ENCODE results near the gene PCBP3.

Gene PCBP3

GRCh38 chr21:45837936-45838335, 194.4 kb downstream of the PCBP3 start:
- H3K36me3 ChIP-seq = no peaks in the 10 kb centered on the region
- H3K27me3 ChIP-seq = no peaks in the 10 kb centered on the region
- no peak overlapping the region for H3K27ac ChIP-seq
- peaks cover 3% of the 10 kb centered on the region for H3K9me3 ChIP-seq
- TF ChIP-seq, protein P1, sequence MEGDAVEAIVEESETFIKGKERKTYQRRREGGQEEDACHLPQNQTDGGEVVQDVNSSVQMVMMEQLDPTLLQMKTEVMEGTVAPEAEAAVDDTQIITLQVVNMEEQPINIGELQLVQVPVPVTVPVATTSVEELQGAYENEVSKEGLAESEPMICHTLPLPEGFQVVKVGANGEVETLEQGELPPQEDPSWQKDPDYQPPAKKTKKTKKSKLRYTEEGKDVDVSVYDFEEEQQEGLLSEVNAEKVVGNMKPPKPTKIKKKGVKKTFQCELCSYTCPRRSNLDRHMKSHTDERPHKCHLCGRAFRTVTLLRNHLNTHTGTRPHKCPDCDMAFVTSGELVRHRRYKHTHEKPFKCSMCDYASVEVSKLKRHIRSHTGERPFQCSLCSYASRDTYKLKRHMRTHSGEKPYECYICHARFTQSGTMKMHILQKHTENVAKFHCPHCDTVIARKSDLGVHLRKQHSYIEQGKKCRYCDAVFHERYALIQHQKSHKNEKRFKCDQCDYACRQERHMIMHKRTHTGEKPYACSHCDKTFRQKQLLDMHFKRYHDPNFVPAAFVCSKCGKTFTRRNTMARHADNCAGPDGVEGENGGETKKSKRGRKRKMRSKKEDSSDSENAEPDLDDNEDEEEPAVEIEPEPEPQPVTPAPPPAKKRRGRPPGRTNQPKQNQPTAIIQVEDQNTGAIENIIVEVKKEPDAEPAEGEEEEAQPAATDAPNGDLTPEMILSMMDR (IDR thresholded peaks at IDR 0.05) = no peak
- no peaks in the 10 kb centered on the region for H3K4me1 ChIP-seq (ENCODE audit: control insufficient read depth in 1 of 2, insufficient read depth in 1 of 2, low read depth in 1 of 2, low read length in 1 of 2)
- H3K4me3 ChIP-seq (ENCODE audit: low read depth in 1 of 2, low read length in 1 of 2) = no peak overlapping the region

- TF ChIP-seq, protein P1 (IDR thresholded peaks at IDR 0.05) = no peak
These were observed 195.1 kb downstream of the PCBP3 start for GRCh38 chr21:45838634-45839033.

DNA sequence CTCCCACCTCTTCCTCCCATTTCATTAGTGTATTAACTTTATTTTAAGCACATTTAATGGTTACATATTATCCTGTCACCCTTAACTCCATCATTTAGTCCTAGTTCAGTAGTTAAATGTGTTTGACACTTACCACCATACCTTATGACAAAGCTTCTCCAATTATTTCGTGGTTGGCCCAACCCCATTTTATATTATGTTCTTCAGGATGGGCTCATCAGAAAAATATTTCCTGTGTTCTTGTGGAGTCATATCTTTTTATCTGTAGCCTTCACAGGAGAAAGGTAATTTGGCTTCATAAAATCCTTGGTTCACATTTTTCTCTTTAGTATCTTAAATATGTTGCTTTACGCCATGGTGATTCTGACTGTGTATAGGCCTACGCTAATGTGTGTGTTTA, 195.7 kb downstream of the PCBP3 start:
- no peaks in the 10 kb centered on the region for H3K9me3 ChIP-seq
- TF ChIP-seq, protein P1 (IDR thresholded peaks at IDR 0.05) = no peak
- no peaks in the 10 kb centered on the region for H3K27me3 ChIP-seq
- no peaks in the 10 kb centered on the region for H3K4me1 ChIP-seq (ENCODE audit: control insufficient read depth in 1 of 2, insufficient read depth in 1 of 2, low read depth in 1 of 2, low read length in 1 of 2)
- no peak overlapping the region for H3K4me3 ChIP-seq (ENCODE audit: low read depth in 1 of 2, low read length in 1 of 2)
- H3K36me3 ChIP-seq = no peaks in the 10 kb centered on the region
- no peak overlapping the region for H3K27ac ChIP-seq

More at GRCh38 chr21:45838634-45839033, 195.1 kb downstream of the PCBP3 start:
- Histone ChIP-seq H3K27me3 (no peaks in the 10 kb centered on the region), H3K4me1 (ENCODE audit: control insufficient read depth in 1 of 2, insufficient read depth in 1 of 2, low read depth in 1 of 2, low read length in 1 of 2) (no peaks in the 10 kb centered on the region), H3K9me3 (no peaks in the 10 kb centered on the region), H3K36me3 (no peaks in the 10 kb centered on the region), H3K4me3 (ENCODE audit: low read depth in 1 of 2, low read length in 1 of 2) (no peak overlapping the region), H3K27ac (no peak overlapping the region)

DNA sequence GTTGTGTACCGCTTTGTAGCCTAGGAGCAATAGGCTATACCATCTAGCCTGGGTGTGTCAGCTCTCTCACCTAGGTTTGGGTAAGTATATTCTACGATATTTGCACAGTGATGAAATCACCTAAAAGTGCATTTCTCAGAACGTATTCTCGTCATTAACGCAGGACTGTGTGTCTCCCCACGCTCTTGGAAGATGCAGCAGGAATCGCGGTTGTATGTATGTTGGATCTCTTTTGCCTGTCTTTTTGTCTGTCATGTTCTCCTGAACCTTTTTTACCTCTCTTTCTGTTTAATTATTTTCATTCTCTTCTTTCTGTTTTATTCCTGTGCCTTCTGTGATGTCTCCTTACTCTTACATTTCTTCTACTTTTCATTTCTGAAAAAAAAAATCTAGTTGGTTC, 197.5 kb downstream of the PCBP3 start:
- Histone ChIP-seq H3K4me1 (ENCODE audit: control insufficient read depth in 1 of 2, insufficient read depth in 1 of 2, low read depth in 1 of 2, low read length in 1 of 2) (no peaks in the 10 kb centered on the region), H3K9me3 (no peaks in the 10 kb centered on the region), H3K27me3 (no peaks in the 10 kb centered on the region), H3K36me3 (no peaks in the 10 kb centered on the region), H3K27ac (no peak overlapping the region), H3K4me3 (ENCODE audit: low read depth in 1 of 2, low read length in 1 of 2) (no peak overlapping the region)
- TF ChIP-seq, protein P1 (IDR thresholded peaks at IDR 0.05) = no peak

DNA sequence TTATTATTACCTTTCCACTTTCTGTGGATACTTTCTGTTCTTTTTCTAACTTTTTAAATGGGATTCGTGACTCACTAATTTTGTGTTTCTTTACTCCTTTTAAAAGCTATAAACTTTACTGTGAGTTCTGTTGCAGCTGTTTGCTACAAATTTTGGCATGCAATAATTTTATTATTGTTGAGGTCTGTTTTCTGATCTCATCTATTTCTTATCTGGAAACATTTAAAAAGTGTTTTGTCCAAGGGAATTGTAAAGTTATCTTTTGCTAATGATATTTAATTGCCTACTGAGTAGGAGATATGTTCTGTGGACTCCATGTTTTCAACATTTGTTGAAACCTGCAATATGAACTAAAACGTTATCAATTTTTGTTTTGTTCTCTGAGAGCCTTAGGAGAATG, 199.9 kb downstream of the PCBP3 start:
- TF ChIP-seq, protein P1 (IDR thresholded peaks at IDR 0.05) = no peak
- H3K27me3 ChIP-seq = no peaks in the 10 kb centered on the region
- H3K4me3 ChIP-seq (ENCODE audit: low read depth in 1 of 2, low read length in 1 of 2) = no peak overlapping the region
- H3K27ac ChIP-seq = no peak overlapping the region
- no peaks in the 10 kb centered on the region for H3K9me3 ChIP-seq
- H3K36me3 ChIP-seq = no peaks in the 10 kb centered on the region
- no peaks in the 10 kb centered on the region for H3K4me1 ChIP-seq (ENCODE audit: control insufficient read depth in 1 of 2, insufficient read depth in 1 of 2, low read depth in 1 of 2, low read length in 1 of 2)

DNA sequence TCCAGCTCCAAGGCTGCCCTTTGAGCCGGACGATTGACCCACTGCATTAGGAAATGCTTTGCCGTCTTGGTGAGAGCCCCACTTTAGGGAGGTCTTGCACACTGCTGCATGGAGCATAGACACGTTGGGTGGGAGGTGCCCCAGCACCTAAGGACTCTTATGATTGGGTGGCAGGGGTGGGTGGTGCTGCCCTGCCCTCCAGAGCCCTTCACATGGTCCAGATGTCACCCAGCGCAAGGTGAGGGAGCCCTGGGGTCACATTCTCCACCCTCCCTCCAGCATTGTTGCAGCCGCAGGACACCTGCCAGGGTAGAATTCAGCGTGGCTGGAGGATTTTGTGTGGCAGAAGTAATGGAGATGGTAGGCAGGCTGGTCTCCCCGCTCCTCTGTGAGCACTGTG, 200.7 kb downstream of the PCBP3 start:
- Histone ChIP-seq H3K27me3 (no peaks in the 10 kb centered on the region), H3K9me3 (no peaks in the 10 kb centered on the region), H3K27ac (no peak overlapping the region), H3K36me3 (no peaks in the 10 kb centered on the region), H3K4me3 (ENCODE audit: low read depth in 1 of 2, low read length in 1 of 2) (no peak overlapping the region), H3K4me1 (ENCODE audit: control insufficient read depth in 1 of 2, insufficient read depth in 1 of 2, low read depth in 1 of 2, low read length in 1 of 2) (no peaks in the 10 kb centered on the region)
- TF ChIP-seq, protein P1 (IDR thresholded peaks at IDR 0.05) = no peak
